GM19035 (cell line): Measurements from ENCODE around the gene OXT.
"Not testable (repeated sequence)": the region's sequence is repeated elsewhere in the genome, so short reads cannot be mapped to it uniquely, and the experiment has no call there.

Experiments used
- ATAC-seq: cut with Tn5 transposase; IDR thresholded peaks from one replicate; pipeline ENCODE4 v1.9.1; 2021; ENCODE audit not compliant: unreplicated experiment

The OXT gene

DNA sequence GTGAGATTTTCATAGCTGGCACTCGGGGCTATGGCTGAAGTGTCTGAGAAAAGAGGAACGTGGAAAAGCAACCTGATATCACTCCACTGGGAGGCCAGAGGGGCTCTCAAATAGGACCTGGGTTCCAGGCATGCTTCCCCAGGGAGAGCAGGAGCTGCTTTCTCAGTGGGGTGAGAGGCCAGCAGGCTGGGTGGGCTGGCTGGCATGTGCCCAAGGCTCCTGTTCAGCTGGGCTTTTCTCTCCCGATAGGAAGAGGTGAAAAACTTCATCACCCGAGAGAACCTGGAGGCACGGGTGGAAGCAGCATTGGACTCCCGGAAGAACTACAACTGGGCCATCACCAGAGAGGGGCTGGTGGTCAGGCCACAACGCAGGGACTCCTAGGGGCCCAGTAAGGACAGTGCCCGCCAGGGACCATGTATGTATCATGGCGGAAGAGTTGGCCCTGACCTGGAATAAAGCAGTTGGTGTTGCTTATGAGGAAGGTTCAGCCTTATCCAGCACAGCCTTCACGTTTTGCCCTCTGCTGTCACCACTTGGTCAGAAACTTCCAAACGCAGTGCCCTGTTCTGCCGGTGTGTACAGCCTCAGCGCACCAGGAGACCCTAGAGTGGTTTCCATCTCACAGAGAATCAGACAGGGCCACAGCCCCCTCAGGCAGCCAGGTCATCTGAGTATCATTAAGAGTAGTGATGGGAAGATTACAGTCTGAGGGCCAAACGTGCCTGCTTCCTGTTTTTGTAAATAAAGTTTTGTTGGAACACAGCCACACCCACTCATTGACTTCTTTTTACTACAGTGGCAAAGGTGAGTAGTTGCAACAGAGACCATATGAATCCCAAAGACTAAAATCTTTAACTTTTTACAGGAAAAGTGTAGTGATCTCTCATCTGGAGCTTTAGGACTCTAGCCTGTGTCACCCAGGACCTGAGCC is 23.7 kb upstream of the OXT start:
- ATAC-seq = no peak

DNA sequence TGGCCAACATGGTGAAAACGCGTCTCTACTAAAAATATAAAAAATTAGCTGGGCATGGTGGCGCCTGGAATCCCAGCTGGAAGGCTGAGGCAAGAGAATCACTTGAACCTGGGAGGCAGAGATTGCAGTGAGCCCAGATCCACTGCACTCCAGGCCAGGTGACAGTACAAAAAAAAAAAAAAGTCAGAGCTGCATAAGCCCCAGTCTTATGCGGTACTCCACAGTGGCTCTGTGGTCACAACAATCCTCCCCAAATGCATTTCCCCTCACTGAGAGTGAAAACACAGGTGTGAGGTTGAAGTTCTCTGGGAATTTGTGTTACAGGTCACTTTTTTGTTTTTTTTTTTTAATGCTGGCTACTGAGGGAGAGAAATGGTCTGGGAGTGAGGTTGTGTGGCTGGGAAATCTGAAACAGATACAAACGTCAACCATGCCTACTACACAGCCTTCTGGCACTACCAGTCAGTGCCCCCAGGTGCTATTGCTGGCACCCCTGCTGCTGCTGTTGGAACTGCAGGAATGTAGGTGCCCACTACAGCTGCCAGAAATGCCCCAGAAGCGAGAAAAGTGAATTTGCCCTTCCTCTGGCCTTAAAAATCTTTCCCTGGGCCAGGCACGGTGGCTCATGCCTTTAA is 19.9 kb upstream of the OXT start:
- ATAC-seq = no peak

DNA sequence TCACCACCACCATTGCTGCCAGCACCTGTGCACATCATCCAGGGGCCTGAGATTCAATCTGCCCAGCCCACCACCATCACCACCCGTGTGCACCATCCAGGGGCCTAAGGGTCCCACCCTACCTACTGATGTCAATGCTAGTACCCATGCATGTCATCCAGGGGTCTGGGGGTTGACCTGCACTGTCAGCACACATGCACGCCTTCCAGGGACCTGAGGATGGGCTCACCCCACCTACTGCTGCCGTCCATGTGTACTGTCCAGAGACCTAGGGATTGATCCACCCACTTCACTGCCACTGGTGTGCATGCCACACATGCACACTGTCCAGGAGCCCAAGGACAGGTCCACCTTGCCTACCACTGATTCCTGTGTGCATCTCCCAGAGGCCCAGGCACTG is 11.9 kb upstream of the OXT start:
- no peak for ATAC-seq

DNA sequence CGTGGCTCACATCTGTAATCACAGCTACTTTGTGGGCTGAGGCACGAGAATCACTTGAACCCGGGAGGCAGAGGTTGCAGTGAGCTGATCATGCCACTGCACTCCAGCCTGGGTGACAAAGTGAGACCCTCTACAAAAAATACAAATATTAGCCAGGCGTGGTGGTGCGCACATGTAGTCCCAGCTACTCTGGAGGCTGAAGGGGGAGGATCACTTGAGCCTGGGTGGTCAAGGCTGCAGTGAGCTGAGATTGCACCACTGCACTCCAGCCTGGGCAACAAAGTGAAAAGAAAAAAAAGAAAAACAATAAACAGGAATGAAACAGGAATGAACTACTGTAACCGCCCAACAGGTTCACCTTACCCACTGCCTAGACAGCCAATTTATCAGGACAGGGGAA is 7.3 kb upstream of the OXT start:
- not testable (repeated sequence) for ATAC-seq

DNA sequence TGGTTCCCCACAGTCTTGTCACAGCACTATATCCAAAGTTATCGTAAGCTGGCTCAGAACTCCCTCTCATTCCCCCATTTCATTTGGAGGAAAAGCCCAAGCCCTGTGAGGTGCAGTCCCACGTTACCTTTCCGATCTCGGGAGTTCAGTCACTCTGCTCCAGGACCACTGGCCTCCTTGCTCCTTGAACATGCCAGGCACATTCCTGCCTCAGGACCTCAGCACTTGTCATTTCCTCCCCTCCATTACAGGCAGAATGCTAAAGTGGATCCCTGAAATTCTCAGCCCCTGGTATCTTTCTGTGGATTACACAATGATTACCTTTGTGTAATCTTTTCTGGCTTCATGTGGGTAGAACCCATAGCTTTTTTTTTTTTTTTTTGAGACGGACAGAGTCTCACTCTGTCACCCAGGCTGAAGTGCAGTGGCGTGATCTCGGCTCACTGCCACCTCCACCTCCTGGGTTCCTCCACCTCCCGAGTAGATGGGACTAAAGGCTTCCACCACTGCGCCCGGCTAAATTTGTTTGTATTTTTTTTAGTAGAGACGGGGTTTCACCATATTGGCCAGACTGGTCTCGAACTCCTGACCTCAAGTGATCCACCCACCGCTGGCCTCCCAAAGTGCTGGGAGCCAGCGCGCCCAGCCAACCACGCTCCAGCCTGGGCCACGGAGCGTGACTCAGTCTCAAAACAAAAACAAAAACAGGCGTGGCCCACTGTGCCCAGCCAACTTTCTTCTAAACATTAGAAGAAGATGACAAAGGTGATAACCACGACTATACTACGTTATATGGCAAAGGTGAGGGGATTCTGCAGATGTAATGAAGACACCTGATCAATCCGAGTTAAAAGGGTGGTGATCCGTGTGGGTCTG is 4.0 kb upstream of the OXT start:
- no peak for ATAC-seq

DNA sequence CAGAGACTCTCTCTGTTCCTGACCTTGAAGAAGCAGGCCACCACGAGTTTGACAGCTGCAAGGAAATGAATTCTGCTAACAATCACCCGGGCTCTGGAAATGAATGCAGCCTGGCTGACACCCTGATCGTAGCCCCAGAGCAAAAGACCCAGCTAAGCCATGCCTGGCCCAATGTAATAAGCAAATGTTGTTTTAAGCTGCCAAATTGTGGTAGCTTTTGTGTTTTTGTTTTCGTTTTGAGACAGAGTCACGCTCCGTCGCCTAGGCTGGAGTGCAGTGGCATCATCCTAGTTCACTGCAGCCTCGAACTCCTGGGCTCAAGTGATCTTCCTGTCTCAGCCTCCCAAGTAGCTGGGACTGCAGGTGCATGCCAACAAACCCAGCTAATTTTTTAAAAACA is 3.3 kb upstream of the OXT start:
- no peak for ATAC-seq

DNA sequence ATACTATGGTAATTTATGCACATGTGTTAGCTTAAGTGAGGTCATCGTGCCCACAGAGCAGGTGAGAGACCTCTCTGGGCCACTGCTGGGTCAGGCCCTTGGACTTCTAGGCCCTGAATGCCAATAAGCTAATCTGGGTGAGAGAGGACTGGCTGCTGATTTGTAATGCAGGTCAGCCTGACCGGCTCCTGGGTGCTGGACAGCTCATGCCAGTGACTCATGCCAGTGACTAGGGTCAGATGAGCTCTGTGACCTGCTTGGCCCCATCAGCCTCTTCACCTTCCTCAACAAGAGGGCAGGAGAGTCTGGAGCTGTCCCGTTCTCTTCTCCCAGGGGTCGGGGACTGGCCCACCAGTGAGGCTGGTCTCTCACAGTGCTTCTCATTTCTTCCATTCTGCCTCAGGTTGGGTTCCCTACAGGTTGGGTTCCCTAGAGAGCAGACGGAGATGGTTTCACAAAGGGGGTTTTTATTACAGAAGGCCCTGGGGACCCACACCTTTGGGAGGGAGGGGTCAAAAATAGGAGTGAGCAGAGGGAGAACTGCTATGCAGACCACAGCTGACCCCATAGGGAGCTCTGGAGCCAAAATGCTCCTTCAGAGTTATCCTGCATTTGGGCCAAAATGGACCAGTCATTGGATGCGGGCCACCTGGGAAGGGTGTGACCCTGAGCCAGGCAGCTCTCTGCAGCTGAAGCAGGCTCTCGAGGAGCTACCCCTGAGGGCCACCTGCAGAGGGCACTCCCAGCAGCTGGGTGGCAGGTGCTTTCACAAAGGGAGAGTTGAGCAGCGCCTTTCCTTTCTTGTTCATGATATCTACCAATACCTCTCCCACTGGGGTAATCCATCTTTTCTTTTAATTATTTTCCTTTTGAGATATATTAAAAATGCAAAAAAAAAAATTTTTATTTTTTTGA is 2.2 kb upstream of the OXT start:
- ATAC-seq = no peak

DNA sequence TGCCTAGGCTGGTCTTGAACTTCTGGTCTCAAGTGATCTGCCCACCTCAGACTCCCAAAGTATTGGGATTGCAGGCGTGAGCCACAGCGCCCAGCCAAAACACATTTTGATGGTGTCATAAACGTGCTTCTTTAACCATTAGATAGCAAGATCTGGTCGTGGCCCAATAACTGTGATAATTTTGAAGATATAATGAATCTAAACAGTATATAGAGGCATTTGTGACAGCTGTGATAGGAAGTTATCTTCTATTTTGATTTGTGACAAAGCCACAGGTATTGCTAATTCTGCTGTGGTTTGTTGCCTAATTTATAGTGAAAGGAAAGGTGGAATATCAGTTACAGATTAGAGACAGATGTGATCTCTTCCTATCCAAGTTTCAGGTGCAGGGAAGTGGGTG is 695 bp upstream of the OXT start:
- no peak for ATAC-seq

DNA sequence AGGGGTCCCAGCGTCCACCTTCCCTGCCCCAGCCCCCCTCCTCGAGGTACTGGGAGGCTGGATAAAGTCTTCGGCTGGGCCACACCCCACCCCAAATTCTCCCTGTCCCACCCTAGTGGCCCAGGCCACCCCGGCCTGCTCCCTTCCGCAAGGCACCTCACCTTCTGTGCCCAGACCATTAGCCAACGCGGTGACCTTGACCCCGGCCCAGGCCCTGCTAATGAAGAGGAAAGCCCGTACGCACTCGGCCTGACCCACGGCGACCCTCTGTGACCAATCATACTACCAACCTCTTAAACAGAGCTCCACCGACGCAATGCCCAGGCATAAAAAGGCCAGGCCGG is 182 bp upstream of the OXT start:
- ATAC-seq = no peak

DNA sequence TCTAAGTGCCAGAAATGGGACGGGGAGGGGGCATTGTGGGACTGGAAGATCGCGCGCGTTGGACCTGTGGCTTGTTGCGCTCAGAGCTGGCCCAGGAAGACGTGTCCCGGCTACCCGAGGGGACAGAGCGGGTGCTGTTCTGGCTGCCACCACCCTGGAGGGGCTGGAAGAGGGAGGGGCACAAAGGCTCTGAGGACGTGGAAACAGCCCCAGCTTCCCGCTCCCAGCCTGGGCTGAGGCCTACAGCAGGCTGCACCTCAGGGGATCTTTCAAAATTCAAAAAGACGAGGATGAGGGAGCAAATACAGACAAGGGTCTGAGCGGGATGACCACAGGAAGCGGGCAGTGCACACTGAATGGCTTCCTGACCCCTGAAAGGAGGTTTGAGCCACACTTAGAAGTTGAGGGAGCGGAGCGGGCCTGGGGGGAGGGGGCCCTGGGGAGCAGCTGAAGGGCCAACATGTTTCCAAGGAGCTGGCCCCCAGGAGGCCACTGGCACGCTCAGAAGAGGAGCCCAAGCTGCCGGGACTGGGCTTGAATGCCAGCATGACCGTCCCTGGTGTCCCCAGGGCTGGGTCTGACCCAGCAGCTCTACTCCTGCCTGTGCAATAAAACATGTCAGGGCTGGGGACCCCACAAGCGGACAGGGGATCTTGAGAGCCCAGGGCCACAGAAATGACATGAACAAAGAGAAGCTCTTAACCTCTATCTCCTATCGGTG is 1.3 kb downstream of the OXT start:
- ATAC-seq = no peak

DNA sequence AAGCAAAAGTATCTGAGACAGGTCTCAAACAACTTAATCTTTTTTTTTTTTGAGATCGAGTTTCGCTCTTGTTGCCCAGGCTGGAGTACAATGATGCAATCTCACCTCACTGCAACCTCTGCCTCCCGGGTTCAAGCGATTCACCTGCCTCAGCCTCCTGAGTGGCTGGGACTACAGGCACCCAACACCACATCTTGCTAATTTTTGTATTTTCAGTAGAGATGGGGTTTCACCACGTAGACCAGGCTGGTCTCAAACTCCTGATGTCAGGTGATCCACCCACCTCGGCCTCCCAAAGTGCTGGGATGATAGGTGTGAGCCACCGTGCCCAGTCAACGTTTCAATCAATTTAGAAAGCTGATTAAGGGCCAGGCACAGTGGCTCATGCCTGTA is 1.8 kb downstream of the OXT start:
- not testable (repeated sequence) for ATAC-seq

DNA sequence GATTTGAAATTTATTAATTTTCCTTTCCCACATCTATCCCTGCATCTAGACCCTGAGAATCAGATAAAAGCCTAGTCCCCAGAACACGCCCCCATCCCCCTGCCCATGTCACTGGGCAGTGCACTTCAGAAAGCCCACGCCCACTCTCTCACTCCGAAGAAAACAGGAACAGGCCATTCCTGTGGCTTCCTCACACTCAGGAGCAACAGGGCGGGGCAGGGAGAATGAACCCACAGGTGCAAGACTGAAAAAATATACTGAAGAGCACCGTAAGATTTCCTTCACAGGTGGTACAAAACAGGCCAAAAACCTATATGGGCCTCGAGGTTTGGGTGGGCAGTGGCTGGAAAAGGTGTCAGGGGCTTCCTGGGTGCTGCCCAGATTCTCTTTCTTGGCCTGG is 3.4 kb downstream of the OXT start:
- ATAC-seq = no peak

DNA sequence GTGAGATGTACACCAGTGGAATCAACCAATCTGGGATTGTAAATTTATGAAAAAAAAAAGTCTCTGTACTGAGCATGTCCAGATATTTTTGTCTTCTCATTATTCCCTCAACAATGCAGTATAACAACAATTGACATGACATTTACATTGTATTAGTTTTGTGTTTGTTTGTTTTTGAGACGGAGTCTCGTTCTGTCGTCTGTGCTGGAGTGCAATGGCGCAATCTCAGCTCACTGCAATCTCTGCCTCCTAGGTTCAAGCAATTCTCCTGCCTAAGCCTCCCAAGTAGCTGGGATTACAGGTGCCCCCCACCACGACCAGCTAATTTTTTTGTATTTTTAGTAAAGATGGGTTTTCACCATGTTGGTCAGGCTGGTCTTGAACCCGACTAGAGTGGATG is 3.9 kb downstream of the OXT start:
- ATAC-seq = not testable (repeated sequence)

DNA sequence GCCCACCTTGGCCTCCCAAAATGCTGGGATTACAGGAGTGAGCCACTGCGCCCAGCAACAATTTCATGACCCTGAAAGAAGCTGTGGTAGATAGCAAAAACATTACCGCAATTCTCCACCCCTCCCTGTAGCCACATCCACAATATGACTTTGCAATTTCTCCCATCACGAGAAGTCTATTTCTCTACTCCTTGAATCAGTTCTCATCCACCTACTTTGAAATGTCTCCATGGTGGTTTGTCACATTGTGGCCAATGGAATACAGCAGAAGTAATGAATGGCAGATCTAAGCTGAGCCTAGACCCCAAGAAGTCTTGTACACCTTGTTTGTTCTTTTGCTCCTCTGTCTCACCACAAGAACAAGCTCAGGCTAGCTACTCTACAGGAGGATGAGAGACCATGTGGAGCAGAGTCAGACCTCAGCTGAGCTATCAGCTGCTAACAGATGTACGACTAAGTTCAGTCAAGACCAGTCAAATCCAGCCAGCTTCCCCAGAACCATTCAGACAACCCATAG is 6.3 kb downstream of the OXT start:
- ATAC-seq = no peak

DNA sequence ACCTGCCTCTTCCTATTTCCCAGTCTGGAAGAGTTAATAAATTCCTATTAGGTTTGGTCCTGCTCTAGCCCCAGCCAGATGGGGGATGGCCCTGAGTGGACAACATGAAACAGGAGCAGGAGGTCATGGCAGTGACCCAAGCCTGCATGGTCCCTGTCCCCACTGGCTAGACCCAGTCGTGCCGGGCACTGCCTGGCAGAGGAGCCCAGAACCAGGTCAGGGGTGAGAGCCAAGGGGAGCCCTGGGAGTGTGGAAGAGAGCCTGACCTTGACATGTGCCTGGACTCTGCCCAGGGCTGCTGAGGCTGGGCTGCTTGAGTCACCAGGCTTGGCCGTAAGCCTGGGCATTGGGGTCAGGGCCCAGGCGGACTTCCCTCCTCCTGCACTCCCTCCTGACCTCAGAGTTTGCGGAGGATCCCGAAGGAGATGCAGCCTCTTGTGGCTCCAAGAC is 9.5 kb downstream of the OXT start:
- ATAC-seq = no peak

DNA sequence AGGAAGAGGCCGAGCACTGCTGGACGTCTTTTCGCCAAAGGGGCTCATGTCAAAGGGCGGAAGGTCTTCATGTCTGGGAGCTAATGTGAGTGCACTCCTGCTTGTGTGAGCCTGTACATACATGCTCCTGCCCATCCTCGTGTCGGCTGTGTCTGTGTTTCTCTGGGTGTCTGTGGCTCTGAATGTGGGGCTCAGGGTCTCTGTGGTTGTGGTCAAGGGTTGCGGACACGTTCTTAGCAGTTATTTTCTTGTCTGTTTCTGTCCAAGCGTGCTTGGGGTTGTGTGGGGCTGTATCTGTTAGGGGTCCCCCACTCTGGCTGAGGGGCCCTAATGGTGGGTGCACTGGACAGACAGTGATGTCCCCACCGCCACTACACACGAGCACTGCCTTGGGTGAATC is 10.2 kb downstream of the OXT start:
- ATAC-seq = no peak

DNA sequence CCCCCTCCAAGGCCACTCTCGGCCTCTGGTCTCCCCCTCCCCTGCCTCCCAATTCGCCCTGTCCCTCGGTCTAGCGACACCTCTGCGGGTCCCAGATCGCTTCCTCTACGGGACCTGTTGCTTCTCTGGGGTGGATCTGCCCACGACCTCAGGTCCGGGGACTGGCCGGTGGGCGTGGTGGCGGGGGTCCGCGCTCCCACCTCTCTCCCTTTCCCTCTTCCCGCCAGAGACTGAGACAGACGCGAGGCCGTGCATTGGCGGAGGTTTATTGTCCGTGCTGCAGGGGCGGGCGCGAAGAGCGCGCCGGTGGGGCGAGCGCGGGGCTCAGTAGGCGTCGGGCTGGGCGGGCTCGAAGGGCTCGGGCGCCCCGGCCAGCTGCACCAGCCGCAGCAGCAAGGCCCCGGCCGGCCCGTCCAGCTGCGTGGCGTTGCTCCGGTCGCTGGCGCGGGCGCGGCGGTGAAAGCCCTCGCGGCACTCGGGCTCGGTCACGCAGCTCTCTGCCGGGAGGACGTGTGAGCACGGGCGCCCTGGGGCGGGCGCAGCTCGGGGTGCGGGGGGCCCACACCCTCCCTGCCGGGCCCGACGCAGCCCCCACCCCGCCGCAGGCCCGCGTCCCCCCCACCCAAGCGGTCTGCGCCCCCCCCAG is 11.0 kb downstream of the OXT start:
- ATAC-seq = no peak

DNA sequence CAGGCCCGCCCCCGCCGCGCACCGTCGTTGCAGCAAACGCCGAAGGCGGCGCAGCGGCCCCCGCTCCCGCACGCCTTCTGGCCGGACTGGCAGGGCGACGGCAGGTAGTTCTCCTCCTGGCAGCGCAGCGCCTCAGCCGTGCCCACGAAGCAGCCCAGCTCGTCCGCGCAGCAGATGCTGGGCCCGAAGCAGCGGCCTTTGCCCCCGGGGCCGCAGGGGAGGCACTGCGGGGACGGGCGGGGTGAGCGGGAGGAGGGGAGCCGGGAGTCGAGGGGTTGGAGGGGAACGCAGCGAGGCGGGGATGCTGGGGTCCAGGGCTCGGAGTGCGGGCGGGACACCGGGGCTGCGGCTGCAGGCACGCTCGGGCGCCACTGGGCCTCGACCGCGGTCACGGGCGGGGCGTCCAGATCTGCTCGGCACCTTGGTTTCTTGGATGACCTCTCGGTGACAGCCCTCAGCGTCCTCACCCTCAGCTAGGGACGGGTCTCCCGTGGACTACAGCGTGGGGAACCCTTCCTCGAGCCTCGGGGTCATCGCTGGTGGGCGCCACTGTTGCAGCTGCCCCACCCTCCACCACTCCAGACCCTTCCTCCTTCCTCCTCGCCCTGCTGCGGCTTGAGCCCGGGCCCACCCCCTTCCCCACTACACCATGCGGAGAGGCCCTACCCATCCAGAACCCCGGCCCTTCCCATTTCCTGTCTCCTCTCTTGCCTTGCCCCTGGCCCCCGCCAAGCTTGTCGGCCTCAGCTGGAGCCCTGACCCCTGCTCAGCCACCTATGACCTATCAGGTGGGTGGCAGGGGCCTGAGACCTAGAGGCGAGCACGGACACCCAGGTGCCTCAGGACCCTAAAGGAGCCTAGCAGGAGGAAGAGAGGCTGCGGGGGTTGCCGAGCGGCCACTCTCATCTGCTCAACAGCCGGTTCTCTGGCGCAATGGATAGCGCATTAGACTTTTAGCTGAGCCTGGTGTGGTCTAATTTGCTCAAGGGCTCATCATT is 11.8 kb downstream of the OXT start:
- no peak for ATAC-seq
